ENCODE results near the gene NSRP1. TPM values are rescaled to one million over a fixed set of nuclear protein-coding genes. Genes with fewer than 3 reads are reported as not detected.

The NSRP1 gene
- total RNA-seq, 1 donor from 2014 or later: 25.3 TPM

DNA sequence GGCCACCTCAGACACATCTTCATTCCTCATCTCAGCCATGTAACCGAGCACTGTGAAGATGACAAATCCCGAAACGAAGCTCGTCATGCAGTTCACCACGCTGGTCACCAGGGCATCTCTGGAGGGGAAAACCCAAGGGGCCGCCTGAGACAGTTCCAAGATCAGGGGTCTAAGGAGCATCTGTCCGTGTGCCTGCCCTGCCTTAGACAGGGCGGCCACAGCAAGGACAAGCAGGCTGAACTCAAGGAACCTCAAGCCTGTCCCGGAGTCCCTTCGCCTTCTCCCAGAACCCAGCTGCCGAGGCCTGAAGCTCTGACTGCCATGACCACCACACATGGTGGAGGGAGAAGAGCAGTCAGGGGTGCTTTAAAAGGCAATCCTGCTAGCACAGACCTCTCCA lies 96.1 kb downstream of the NSRP1 start:
- no peaks in the 10 kb centered on the region for H3K4me1 Mint-ChIP-seq (ENCODE audit: low read depth)
- no peak overlapping the region for H3K4me3 Mint-ChIP-seq (ENCODE audit: low read depth)
- no peak for DNase-seq (ENCODE audit: low spot score, unreplicated experiment)
- no peak overlapping the region for H3K27ac Mint-ChIP-seq
- no peaks in the 10 kb centered on the region for H3K36me3 Mint-ChIP-seq (ENCODE audit: insufficient read depth)
- TF ChIP-seq, protein P1, sequence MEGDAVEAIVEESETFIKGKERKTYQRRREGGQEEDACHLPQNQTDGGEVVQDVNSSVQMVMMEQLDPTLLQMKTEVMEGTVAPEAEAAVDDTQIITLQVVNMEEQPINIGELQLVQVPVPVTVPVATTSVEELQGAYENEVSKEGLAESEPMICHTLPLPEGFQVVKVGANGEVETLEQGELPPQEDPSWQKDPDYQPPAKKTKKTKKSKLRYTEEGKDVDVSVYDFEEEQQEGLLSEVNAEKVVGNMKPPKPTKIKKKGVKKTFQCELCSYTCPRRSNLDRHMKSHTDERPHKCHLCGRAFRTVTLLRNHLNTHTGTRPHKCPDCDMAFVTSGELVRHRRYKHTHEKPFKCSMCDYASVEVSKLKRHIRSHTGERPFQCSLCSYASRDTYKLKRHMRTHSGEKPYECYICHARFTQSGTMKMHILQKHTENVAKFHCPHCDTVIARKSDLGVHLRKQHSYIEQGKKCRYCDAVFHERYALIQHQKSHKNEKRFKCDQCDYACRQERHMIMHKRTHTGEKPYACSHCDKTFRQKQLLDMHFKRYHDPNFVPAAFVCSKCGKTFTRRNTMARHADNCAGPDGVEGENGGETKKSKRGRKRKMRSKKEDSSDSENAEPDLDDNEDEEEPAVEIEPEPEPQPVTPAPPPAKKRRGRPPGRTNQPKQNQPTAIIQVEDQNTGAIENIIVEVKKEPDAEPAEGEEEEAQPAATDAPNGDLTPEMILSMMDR (IDR thresholded peaks at IDR 0.05; ENCODE audit: unreplicated experiment): no peak
- H3K9me3 Mint-ChIP-seq (ENCODE audit: low read depth): no peaks in the 10 kb centered on the region
- peaks cover 19% of the 10 kb centered on the region for H3K27me3 Mint-ChIP-seq

DNA sequence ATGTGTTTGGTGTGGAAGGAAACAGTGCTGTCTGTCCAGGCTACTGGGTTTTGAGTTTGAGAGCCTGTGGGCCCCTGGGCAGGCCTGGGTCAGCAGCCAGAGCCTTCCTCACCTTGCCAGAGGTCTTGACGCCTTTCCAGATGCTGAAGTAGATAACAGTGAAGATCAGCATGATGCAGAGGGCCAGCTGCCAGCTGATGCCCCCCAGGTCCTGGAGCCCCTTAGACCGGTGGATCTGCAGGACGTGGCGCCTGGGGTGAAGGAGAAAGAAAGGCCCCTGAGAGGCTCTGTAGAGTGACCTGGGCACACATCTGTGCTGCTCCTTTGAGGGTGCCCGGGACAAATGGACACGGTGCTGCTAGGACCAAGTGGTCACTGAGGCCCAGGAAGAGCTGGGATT lies 100.4 kb downstream of the NSRP1 start:
- H3K4me1 Mint-ChIP-seq (ENCODE audit: low read depth): peaks cover 8% of the 10 kb centered on the region
- no peaks in the 10 kb centered on the region for H3K9me3 Mint-ChIP-seq (ENCODE audit: low read depth)
- H3K27ac Mint-ChIP-seq: no peak overlapping the region
- no peak overlapping the region for H3K4me3 Mint-ChIP-seq (ENCODE audit: low read depth)
- H3K27me3 Mint-ChIP-seq: peaks cover 21% of the 10 kb centered on the region
- H3K36me3 Mint-ChIP-seq (ENCODE audit: insufficient read depth): no peaks in the 10 kb centered on the region
- TF ChIP-seq, protein P1 (IDR thresholded peaks at IDR 0.05; ENCODE audit: unreplicated experiment): no peak
- DNase-seq (ENCODE audit: low spot score, unreplicated experiment): no peak

DNA sequence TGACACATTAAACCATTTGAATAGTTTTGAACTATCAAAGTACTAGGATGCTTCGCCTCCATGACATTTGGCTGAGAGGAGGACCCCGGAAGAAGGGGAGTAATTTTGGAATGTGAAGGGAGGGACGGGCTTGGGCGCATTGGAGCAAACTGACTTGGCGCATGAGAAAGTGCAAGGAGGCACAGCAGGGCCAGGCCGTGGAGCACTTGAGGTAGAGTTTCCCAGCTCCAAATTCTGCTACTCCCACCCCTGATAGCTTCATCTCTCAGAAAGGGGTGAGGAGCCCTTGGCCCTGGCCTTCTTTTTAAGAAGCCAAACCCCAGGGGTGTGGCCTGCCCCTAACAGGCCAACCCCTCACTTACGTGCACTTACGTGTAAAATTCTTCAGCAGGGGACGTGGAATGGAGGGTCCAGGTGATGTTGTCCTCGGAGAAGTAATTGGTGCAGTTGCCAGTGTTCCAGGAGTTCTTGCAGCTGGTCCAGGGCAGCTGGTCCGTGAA lies 101.2 kb downstream of the NSRP1 start:
- Mint-ChIP-seq H3K4me1 (ENCODE audit: low read depth) (peaks cover 11% of the 10 kb centered on the region), H3K9me3 (ENCODE audit: low read depth) (no peaks in the 10 kb centered on the region), H3K36me3 (ENCODE audit: insufficient read depth) (no peaks in the 10 kb centered on the region), H3K4me3 (ENCODE audit: low read depth) (no peak overlapping the region), H3K27ac (no peak overlapping the region), H3K27me3 (peaks cover 22% of the 10 kb centered on the region)
- TF ChIP-seq, protein P1 (IDR thresholded peaks at IDR 0.05; ENCODE audit: unreplicated experiment): no peak
- no peak for DNase-seq (ENCODE audit: low spot score, unreplicated experiment)

DNA sequence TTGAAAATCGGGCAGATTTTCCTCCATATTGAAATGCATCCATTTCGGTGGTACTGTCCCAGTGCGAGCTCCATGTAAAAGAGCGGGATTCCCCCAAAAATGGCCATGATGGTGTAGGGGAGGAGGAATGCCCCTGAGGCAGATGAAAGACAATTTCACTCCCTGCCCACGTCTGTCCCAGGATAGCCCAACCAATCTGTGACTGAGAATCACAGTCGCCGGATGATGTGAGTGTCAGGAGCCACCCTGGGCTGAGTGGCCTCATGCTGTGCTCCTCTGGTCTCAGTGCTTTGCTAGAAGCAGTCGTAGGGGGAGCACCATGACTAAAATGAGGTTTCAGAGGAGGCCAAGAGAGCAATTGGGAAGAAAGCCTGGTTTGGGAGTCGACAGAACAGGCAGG lies 102.2 kb downstream of the NSRP1 start:
- Mint-ChIP-seq H3K36me3 (ENCODE audit: insufficient read depth) (no peaks in the 10 kb centered on the region), H3K27ac (no peak overlapping the region), H3K4me1 (ENCODE audit: low read depth) (peaks cover 18% of the 10 kb centered on the region), H3K27me3 (peaks cover 22% of the 10 kb centered on the region), H3K4me3 (ENCODE audit: low read depth) (no peak overlapping the region), H3K9me3 (ENCODE audit: low read depth) (no peaks in the 10 kb centered on the region)
- no peak for DNase-seq (ENCODE audit: low spot score, unreplicated experiment)
- TF ChIP-seq, protein P1 (IDR thresholded peaks at IDR 0.05; ENCODE audit: unreplicated experiment): no peak

DNA sequence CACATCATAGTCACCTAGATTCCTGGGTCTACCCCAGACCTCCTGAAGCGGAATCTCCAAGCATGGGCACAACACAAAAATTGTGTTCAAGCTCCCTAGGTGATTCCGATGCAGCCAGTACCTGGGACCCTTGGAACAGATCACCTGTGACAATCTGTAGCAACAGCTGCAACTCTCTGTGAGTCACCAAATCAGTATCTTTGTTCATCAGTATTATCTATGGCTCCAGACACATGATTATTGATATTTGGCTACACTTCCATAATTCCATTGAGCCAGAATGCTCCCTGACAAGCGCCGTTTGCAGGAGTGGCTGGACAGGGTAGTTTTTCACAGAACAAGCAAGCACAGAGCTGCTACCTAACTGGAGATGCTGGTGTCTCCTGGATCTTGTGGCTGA lies 102.7 kb downstream of the NSRP1 start:
- no peaks in the 10 kb centered on the region for H3K9me3 Mint-ChIP-seq (ENCODE audit: low read depth)
- no peak overlapping the region for H3K4me3 Mint-ChIP-seq (ENCODE audit: low read depth)
- no peaks in the 10 kb centered on the region for H3K36me3 Mint-ChIP-seq (ENCODE audit: insufficient read depth)
- peaks cover 22% of the 10 kb centered on the region for H3K27me3 Mint-ChIP-seq
- no peak overlapping the region for H3K27ac Mint-ChIP-seq
- TF ChIP-seq, protein P1 (IDR thresholded peaks at IDR 0.05; ENCODE audit: unreplicated experiment): no peak
- DNase-seq (ENCODE audit: low spot score, unreplicated experiment): no peak
- H3K4me1 Mint-ChIP-seq (ENCODE audit: low read depth): peaks cover 18% of the 10 kb centered on the region

Measured in progenitor cell of endocrine pancreas (in vitro differentiated cells).